Fibroblast of villous mesenchyme (primary cell): ENCODE measurements around the gene HNRNPM. TPM values are rescaled to one million over a fixed set of nuclear protein-coding genes. Genes with fewer than 3 reads are reported as not detected.
A peak's percentile ranks its signal among the peaks of the same experiment; 100 is the strongest.

Experiments
- DNase-seq: peaks from one replicate; pipeline ENCODE4 v3.0.0-alpha.2; 2010; ENCODE audit warnings: low read depth
- H3K4me3 ChIP-seq: 2 replicates; pipeline ENCODE4 v1.5.1; 2011; ENCODE audit warnings: low read depth, mild to moderate bottlenecking, low read length
- total RNA-seq: library from RNA; depleted of rRNA; stranded (reverse); fragments of >200 nt; gene quantifications from 2 replicates; pipeline ENCODE4 v1.2.3, GENCODE V29; 2012
- TF ChIP-seq, protein P1 (sequence below): IDR thresholded peaks from 2 replicates; pipeline ENCODE4 v1.5.1; 2012; ENCODE audit warnings: low read depth, mild to moderate bottlenecking, low read length; ENCODE audit not compliant: insufficient read depth

HNRNPM gene
- total RNA-seq, 1 donor = 41.9 TPM

DNA sequence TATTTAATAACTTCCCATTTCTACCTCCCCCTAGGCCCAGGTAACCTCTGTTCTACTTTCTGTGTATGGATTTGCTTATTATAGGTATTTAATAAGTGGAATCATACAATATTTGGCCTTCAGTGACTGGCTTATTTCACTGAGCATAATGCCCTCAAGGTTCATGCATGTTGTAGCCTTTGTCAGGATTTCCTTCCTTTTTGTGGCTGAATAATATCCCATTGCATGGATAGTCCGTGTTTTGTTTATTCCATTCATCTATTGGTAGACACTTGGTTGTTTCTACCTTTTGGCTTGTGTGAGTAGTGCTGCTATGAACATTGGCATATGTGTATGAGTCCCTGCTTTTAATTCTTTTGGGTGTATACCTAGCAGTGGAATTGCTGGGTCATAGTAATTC is 9.4 kb downstream of the HNRNPM start:
- H3K4me3 ChIP-seq = no peak overlapping the region
- no peak for DNase-seq
- TF ChIP-seq, protein P1, sequence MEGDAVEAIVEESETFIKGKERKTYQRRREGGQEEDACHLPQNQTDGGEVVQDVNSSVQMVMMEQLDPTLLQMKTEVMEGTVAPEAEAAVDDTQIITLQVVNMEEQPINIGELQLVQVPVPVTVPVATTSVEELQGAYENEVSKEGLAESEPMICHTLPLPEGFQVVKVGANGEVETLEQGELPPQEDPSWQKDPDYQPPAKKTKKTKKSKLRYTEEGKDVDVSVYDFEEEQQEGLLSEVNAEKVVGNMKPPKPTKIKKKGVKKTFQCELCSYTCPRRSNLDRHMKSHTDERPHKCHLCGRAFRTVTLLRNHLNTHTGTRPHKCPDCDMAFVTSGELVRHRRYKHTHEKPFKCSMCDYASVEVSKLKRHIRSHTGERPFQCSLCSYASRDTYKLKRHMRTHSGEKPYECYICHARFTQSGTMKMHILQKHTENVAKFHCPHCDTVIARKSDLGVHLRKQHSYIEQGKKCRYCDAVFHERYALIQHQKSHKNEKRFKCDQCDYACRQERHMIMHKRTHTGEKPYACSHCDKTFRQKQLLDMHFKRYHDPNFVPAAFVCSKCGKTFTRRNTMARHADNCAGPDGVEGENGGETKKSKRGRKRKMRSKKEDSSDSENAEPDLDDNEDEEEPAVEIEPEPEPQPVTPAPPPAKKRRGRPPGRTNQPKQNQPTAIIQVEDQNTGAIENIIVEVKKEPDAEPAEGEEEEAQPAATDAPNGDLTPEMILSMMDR = no peak

DNA sequence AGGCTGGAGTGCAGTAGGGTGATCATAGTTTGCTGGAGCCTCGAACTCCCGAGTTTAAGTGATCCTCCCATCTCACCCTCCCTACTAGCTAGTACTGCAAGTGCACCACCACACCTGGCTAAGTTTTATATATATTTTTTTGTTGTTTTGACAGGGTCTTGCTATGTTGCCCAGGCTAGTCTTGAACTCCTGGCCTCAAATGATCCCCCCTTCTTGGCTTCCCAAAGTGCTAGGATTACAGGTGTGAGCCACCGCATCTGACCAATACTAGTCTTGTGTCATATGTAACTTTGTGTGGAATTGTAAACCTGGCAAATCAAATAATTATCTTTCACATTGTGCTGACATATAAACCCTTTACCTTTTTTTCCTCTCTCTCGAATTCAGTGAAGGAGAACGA is 10.2 kb downstream of the HNRNPM start:
- H3K4me3 ChIP-seq = no peak overlapping the region
- DNase-seq = no peak
- TF ChIP-seq, protein P1 = no peak

DNA sequence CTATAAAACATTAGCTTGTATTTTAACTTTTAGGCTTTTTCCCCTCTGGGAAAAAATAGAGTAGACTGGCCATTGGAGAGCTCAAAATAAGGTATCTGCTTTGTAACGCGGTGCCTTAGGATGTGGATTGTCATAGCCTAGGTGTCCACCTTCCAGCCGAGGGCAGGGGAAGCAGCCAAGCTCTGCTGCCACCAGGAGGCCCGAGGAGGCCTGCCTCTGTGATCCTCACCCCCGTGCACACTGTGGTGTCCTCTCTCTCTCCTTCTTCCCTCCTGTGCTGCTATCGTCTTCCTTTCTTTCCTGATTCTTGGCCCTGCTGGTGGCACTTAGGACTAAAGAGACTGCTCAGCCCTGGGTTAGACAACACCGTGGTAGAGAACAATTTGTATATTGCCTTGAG is 11.3 kb downstream of the HNRNPM start:
- TF ChIP-seq, protein P1 = peak; percentile 42
- no peak for DNase-seq
- no peak overlapping the region for H3K4me3 ChIP-seq

DNA sequence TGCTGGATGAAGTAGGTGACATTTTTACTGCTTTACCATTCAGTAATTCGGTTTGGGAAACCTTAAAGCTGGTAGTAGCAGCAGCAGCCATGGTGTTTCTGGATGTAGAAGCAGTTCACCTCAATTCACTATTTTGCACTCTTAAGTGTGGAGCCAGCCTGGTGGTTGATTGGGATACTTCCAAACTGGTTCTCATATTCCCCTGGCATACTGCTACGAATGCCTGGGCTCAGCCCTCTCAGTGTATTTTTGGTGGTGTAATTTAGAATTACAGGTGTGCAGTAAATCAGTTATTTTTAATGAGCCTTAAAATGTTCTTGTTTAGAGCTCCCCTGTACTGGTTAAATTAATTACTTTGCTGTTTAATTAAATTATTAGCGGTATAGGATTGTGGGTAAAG is 12.4 kb downstream of the HNRNPM start:
- TF ChIP-seq, protein P1 = no peak
- no peak for DNase-seq
- no peak overlapping the region for H3K4me3 ChIP-seq

DNA sequence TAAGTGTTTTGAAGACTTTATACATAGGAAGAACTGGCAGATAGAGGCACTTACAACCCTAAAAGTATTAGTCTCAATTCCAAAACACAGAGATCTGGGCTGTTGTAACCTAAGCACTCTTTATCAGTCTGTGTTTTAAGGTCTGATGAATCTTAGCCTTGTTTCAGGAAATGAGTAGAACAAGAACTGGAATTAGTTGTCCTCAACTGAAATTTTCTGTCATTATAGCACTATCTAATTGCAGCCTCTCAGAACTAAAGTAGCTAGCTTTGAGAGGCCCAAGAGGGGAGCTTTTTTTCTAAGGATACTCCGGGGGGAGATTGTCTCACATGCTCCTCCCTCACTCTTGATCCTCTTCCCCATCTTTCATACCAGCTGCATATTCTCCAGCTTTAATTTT is 13.1 kb downstream of the HNRNPM start:
- H3K4me3 ChIP-seq = no peak overlapping the region
- TF ChIP-seq, protein P1 = no peak
- DNase-seq = peak; percentile 82

DNA sequence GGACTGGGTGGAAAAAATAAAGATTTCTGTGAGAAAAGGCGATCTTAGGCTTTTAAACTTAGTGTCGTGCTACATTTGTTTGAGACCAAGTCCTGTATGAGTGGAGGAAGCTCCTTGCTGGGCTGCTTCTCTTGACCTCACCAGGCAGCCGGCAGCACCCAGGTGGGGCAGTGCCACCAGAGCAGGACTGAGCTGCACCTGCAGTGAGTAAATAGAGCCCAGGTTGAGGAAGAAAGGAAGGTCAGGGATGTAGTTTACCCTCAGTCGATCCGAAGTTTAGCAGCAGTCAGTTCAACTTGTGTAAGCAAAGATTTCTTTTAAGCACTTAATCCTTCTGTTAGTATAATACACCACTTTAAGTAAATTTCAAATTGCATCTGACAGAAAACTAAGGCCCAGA is 13.6 kb downstream of the HNRNPM start:
- peak; percentile 81 for DNase-seq
- TF ChIP-seq, protein P1 = no peak
- H3K4me3 ChIP-seq = no peak overlapping the region

DNA sequence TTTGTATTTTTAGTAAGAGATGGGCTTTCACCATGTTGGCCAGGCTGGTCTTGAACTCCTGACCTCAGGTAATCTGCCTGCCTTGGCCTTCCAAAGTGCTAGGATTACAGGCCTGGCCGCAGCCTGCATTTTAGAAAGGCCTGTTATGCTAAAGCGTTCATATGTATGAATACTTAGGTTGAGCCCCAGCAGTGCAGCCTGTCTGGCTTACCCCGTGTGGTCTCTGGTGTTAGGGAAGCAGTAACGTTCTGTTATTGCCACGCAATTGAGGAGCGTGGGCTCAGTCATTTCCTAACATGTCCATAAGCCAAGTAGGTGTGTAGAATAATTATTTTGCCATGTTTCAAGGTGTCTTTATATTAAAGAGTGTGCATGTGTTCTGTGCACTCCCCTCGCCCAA is 14.3 kb downstream of the HNRNPM start:
- peak; percentile 68 for DNase-seq
- TF ChIP-seq, protein P1 = no peak
- no peak overlapping the region for H3K4me3 ChIP-seq
